Loucy (cell line): Measurements from ENCODE around the gene MEOX1.

Experiments used
- H2AFZ ChIP-seq: fragments of 200-600 bp; sonication (generic); 2 replicates; pipeline ENCODE4 v1.6.0; 2016; ENCODE audit warnings: antibody characterized with exemption, mild to moderate bottlenecking, low read length, moderate library complexity
- H3F3A ChIP-seq: fragments of 200-600 bp; 2 replicates; pipeline ENCODE4 v1.6.0; 2016; ENCODE audit warnings: antibody characterized with exemption, low read depth, mild to moderate bottlenecking
- H3K27me3 ChIP-seq: fragments of 200-600 bp; sonication (generic); 2 replicates; pipeline ENCODE4 v1.6.1; 2014; ENCODE audit warnings: low read length, mild to moderate bottlenecking; ENCODE audit not compliant: insufficient read depth, poor library complexity, severe bottlenecking
- H3K36me3 ChIP-seq: fragments of 200-600 bp; sonication (generic); 2 replicates; pipeline ENCODE4 v1.6.1; 2016; ENCODE audit warnings: low read length; ENCODE audit not compliant: insufficient read depth
- H3K4me1 ChIP-seq: fragments of 200-600 bp; sonication (generic); 2 replicates; pipeline ENCODE4 v1.5.1; 2014; ENCODE audit warnings: low read length, mild to moderate bottlenecking; ENCODE audit not compliant: insufficient read depth, poor library complexity, severe bottlenecking
- H3K4me2 ChIP-seq: fragments of 200-600 bp; sonication (generic); 2 replicates; pipeline ENCODE4 v1.6.0; 2014; ENCODE audit warnings: antibody characterized with exemption, low read length, low read depth, mild to moderate bottlenecking; ENCODE audit not compliant: poor library complexity, severe bottlenecking
- H3K4me3 ChIP-seq: fragments of 200-600 bp; sonication (generic); 2 replicates; pipeline ENCODE4 v1.5.1; 2014; ENCODE audit warnings: low read length, mild to moderate bottlenecking, mixed read lengths; ENCODE audit not compliant: poor library complexity, severe bottlenecking
- H3K79me2 ChIP-seq: fragments of 200-600 bp; sonication (generic); 2 replicates; pipeline ENCODE4 v1.6.1; 2014; ENCODE audit warnings: low read length; ENCODE audit not compliant: insufficient read depth
- H3K9ac ChIP-seq: fragments of 200-600 bp; sonication (generic); 2 replicates; pipeline ENCODE4 v1.6.0; 2014; ENCODE audit warnings: mild to moderate bottlenecking, low read depth, low read length, moderate library complexity; ENCODE audit not compliant: poor library complexity, severe bottlenecking
- H3K9me2 ChIP-seq: fragments of 200-600 bp; sonication (generic); replicated peaks from 2 replicates; pipeline ENCODE4 v1.6.1; 2016; ENCODE audit warnings: low read depth, low read length, mixed read lengths
- H3K9me3 ChIP-seq: fragments of 200-600 bp; sonication (generic); 2 replicates; pipeline ENCODE4 v1.6.1; 2014; ENCODE audit warnings: mild to moderate bottlenecking, antibody characterized with exemption, low read length, low read depth; ENCODE audit not compliant: insufficient read depth
- H4K20me1 ChIP-seq: fragments of 200-600 bp; sonication (generic); 2 replicates; pipeline ENCODE4 v1.6.0; 2014; ENCODE audit warnings: antibody characterized with exemption, low read length, mild to moderate bottlenecking; ENCODE audit not compliant: insufficient read depth, poor library complexity, severe bottlenecking
- CTCF ChIP-seq: fragments of 200-600 bp; sonication (generic); conservative IDR thresholded peaks from 2 replicates; pipeline ENCODE4 v1.5.1; 2014; ENCODE audit warnings: mild to moderate bottlenecking, antibody characterized with exemption, low read length
- EZH2phosphoT487 ChIP-seq: fragments of 200-600 bp; IDR thresholded peaks from 2 replicates; pipeline ENCODE4 v1.6.1; 2018; ENCODE audit warnings: antibody characterized with exemption, mild to moderate bottlenecking, moderate library complexity, borderline replicate concordance

Gene MEOX1

GRCh38 chr17:43673516-43674323, 12.0 kb upstream of the MEOX1 start:
- H3K9me3 ChIP-seq: no peaks in the 10 kb centered on the region
- peaks cover 2% of the 10 kb centered on the region for H3K4me1 ChIP-seq
- no peaks in the 10 kb centered on the region for H4K20me1 ChIP-seq
- H3K79me2 ChIP-seq: no peaks in the 10 kb centered on the region
- no peaks in the 10 kb centered on the region for H3F3A ChIP-seq
- H3K9ac ChIP-seq: no peak overlapping the region
- no peak overlapping the region for H3K4me3 ChIP-seq
- no peaks in the 10 kb centered on the region for H3K9me2 ChIP-seq
- H3K27me3 ChIP-seq: no peaks in the 10 kb centered on the region
- TF ChIP-seq EZH2phosphoT487: no peak
- TF ChIP-seq CTCF: peak; percentile 96
- H2AFZ ChIP-seq: no peak overlapping the region
- H3K4me2 ChIP-seq: no peak overlapping the region
- H3K36me3 ChIP-seq: no peaks in the 10 kb centered on the region

DNA sequence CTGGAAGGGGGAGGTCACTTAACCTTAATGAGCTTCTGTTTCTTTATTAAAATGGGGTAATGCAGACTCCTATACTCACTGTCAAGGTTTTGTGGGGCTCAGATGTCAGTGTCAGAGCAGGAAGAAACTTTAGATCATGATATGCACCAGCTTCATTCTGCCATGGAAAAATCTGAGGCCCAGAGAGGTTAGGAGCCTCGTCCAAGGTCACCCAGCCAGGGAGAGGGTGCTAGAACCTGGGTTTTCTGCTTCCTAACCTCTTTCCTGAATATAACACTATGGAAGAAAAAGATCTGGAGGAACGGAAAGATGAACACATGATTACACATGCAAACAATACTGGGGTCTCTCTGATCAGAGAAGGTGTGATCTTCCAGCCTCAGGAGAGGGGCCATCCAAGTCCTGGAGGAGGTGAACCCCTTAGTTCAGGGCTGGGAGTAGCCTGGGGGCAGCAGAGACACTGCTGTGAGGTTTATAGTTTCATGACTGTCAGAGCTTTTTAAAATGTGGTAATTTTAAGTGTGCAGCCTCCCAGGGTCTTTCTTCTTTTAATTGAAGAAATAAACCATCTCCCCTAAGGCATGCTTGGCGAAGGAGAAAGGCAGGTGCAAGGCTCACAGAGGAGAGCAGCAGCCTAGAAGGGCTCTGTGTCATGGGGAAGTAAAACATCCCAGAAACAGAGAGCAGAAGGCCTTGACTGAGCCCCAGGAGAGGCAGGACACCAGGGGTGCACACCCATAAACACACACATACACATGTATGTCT, 10.2 kb upstream of the MEOX1 start:
- H3F3A ChIP-seq: no peaks in the 10 kb centered on the region
- no peaks in the 10 kb centered on the region for H3K36me3 ChIP-seq
- H3K4me2 ChIP-seq: no peak overlapping the region
- no peak overlapping the region for H2AFZ ChIP-seq
- H3K9me2 ChIP-seq: no peaks in the 10 kb centered on the region
- H4K20me1 ChIP-seq: no peaks in the 10 kb centered on the region
- no peak overlapping the region for H3K9ac ChIP-seq
- H3K4me1 ChIP-seq: peaks cover 2% of the 10 kb centered on the region
- no peaks in the 10 kb centered on the region for H3K79me2 ChIP-seq
- no peak overlapping the region for H3K4me3 ChIP-seq
- H3K27me3 ChIP-seq: no peaks in the 10 kb centered on the region
- no peaks in the 10 kb centered on the region for H3K9me3 ChIP-seq
- no peak for TF ChIP-seq EZH2phosphoT487

DNA sequence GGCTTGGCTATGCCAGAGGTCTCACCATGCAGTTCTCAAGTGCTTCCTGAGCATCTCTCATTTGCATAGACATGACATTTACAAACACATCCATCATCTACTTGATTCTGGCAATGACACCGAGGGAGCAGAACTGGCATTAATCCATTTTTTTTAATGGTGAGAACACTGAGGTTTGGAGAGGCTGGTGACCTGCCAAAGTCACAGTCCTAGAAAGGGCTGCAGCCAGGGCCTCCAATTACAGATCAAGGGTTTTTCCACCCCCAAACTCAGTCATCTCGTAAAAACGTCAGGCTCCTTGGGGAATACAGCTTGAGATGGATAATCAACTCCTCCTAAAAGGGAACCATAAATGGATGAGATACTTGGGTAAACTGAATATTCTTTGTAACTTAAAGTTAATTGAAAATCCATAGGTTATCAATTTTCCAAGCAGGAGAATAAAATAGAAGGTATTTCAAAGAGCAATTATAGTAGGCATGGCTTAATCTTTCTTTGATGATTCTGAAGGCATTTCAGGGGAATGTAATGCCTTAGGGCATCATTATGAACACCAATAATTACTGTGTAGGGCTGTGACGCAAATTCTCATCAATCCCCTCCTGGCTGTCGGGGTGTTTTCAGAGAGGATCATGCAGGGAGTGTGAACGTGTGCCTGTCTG, 9.4 kb upstream of the MEOX1 start:
- Histone ChIP-seq H3K79me2 (no peaks in the 10 kb centered on the region), H3K4me2 (no peak overlapping the region), H3K9me3 (no peaks in the 10 kb centered on the region), H3K27me3 (no peaks in the 10 kb centered on the region), H2AFZ (no peak overlapping the region), H3K36me3 (no peaks in the 10 kb centered on the region), H3K4me1 (no peaks in the 10 kb centered on the region), H3K4me3 (no peak overlapping the region), H4K20me1 (no peaks in the 10 kb centered on the region), H3K9me2 (no peaks in the 10 kb centered on the region), H3K9ac (no peak overlapping the region), H3F3A (no peaks in the 10 kb centered on the region)
- TF ChIP-seq CTCF: no peak
- no peak for TF ChIP-seq EZH2phosphoT487
